RWPE2 (cell line): Measurements from ENCODE around the gene GRM5.
"Not testable (repeated sequence)": the region's sequence is repeated elsewhere in the genome, so short reads cannot be mapped to it uniquely, and the experiment has no call there.

ENCODE experiments used
- ATAC-seq: fragments of 200-7000 bp; cut with Tn5 transposase; 3 replicates; pipeline ENCODE4 v1.9.1; 2021; ENCODE audit warnings: low read depth
- DNase-seq: peaks from one replicate; pipeline ENCODE4 v3.0.0-alpha.2; 2020; ENCODE audit warnings: low spot score
- H3K27ac ChIP-seq: fragments of 450-650 bp; 2 replicates; pipeline ENCODE4 v1.5.1; 2017; ENCODE audit warnings: mild to moderate bottlenecking; ENCODE audit not compliant: poor library complexity, severe bottlenecking
- H3K27me3 ChIP-seq: fragments of 250-450 bp; sonication (Bioruptor Pico); 2 replicates; pipeline ENCODE4 v1.5.1; 2021; ENCODE audit warnings: mild to moderate bottlenecking, moderate library complexity; ENCODE audit not compliant: insufficient read depth, poor library complexity, severe bottlenecking
- H3K36me3 ChIP-seq: fragments of 250-450 bp; sonication (Bioruptor Pico); 2 replicates; pipeline ENCODE4 v1.5.1; 2020; ENCODE audit warnings: low read depth, mild to moderate bottlenecking, moderate library complexity
- H3K4me1 ChIP-seq: fragments of 250-450 bp; sonication (Bioruptor Pico); 2 replicates; pipeline ENCODE4 v1.5.1; 2021; ENCODE audit warnings: mild to moderate bottlenecking, moderate library complexity; ENCODE audit not compliant: insufficient read depth, poor library complexity, severe bottlenecking
- H3K4me3 ChIP-seq: fragments of 250-450 bp; sonication (Bioruptor Pico); 2 replicates; pipeline ENCODE4 v1.5.1; 2021; ENCODE audit warnings: mild to moderate bottlenecking, moderate library complexity; ENCODE audit not compliant: severe bottlenecking
- H3K9me3 ChIP-seq: fragments of 250-450 bp; sonication (Bioruptor Pico); 2 replicates; pipeline ENCODE4 v1.5.1; 2021; ENCODE audit warnings: mild to moderate bottlenecking, moderate library complexity; ENCODE audit not compliant: severe bottlenecking
- TF ChIP-seq, protein P1 (sequence below): fragments of 450-650 bp; IDR thresholded peaks from one replicate; pipeline ENCODE4 v1.5.1; 2017; ENCODE audit warnings: mild to moderate bottlenecking, moderate library complexity; ENCODE audit not compliant: poor library complexity, severe bottlenecking

The GRM5 gene

DNA sequence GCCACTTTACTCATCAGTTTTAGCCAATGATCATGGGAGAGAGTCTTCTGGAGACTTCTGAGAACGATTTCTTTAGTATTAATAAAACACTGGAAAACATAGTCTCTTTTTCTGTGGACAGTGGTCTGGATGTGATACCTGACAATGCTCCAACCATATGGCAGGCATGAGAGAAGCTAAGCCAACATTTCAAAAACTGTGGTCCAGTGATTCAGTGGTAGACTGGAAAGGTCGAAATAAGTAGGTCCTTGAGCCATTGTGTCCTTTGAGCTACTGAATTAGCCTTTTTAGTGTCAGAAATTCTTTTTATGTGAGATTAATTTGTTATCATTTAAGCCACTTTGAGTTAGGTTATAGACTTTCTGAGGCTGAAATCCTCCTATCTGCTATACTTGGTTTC lies 530.5 kb downstream of the GRM5 start:
- Histone ChIP-seq H3K4me3 (no peak overlapping the region), H3K27me3 (no peaks in the 10 kb centered on the region), H3K36me3 (no peaks in the 10 kb centered on the region), H3K4me1 (peaks cover 42% of the 10 kb centered on the region), H3K27ac (peak overlapping the region; percentile 97), H3K9me3 (no peaks in the 10 kb centered on the region)
- no peak for DNase-seq
- TF ChIP-seq, protein P1, sequence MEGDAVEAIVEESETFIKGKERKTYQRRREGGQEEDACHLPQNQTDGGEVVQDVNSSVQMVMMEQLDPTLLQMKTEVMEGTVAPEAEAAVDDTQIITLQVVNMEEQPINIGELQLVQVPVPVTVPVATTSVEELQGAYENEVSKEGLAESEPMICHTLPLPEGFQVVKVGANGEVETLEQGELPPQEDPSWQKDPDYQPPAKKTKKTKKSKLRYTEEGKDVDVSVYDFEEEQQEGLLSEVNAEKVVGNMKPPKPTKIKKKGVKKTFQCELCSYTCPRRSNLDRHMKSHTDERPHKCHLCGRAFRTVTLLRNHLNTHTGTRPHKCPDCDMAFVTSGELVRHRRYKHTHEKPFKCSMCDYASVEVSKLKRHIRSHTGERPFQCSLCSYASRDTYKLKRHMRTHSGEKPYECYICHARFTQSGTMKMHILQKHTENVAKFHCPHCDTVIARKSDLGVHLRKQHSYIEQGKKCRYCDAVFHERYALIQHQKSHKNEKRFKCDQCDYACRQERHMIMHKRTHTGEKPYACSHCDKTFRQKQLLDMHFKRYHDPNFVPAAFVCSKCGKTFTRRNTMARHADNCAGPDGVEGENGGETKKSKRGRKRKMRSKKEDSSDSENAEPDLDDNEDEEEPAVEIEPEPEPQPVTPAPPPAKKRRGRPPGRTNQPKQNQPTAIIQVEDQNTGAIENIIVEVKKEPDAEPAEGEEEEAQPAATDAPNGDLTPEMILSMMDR: no peak
- ATAC-seq: no peak

DNA sequence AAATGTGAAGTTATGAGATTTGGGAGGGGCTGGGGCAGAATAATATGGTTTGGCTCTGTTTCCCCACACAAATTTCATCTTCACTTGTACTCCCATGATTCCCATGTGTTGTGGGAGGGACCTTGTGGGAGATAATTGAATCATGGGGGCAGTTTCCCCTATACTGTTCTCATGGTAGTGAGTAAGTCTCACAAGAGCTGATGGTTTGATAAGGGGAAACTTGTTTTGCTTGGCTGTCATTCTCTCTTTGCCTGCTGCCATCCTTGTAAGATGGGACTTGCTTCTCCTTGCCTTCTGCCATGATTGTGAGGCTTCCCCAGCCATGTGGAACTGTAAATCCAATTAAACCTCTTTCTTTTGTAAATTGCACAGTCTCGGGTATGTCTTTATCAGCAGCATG lies 531.1 kb downstream of the GRM5 start:
- Histone ChIP-seq H3K4me1 (peaks cover 42% of the 10 kb centered on the region), H3K27ac (peak overlapping the region; percentile 97)
- H3K9me3 ChIP-seq, ATAC-seq, H3K4me3 ChIP-seq, DNase-seq, H3K27me3 ChIP-seq, H3K36me3 ChIP-seq: not testable (repeated sequence)

DNA sequence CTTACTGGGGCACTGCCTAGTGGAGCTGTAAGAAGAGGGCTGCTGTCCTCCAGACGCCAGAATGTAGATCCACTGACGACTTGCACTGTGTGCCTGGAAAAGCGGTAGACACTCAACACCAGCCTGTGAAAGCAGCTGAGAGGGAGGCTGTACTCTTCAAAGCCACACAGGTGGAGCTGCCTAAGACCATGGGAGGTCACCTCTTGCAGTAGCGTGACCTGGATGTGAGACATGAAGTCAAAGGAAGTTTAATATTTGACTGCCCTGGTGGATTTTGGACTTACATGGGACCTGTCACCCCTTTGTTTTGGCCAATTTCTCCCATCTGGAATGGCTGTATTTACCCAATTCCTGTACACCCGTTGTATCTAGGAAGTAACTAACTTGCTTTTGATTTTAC lies 531.6 kb downstream of the GRM5 start:
- H3K4me1 ChIP-seq: peaks cover 41% of the 10 kb centered on the region
- H3K36me3 ChIP-seq: no peaks in the 10 kb centered on the region
- TF ChIP-seq, protein P1: no peak
- no peak for DNase-seq
- H3K4me3 ChIP-seq: no peak overlapping the region
- peak overlapping the region; percentile 97 for H3K27ac ChIP-seq
- no peak for ATAC-seq
- H3K9me3 ChIP-seq: no peaks in the 10 kb centered on the region
- H3K27me3 ChIP-seq: no peaks in the 10 kb centered on the region

DNA sequence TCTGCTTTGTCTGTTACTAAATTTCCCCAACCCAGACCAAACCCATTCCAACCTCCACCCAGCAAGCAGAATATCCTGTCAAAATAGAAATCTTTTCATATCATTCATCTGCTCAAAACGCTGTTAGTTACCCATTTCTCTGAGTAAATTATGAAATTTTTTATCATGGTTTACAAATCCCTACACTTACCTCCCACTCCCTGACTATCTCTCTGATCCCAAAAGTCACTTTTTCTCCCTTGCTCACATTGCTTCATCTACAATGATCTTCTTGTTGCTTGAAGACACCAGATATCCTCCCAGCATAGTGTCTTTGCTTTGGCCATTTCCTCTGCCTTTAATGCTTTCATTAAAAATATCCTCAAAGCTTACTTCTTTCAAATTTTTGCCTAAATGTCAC lies 532.8 kb downstream of the GRM5 start:
- H3K27ac ChIP-seq: no peak overlapping the region
- TF ChIP-seq, protein P1: no peak
- ATAC-seq (no peak), DNase-seq (no peak)
- H3K4me3 ChIP-seq: no peak overlapping the region
- H3K27me3 ChIP-seq: no peaks in the 10 kb centered on the region
- no peaks in the 10 kb centered on the region for H3K9me3 ChIP-seq
- peaks cover 30% of the 10 kb centered on the region for H3K4me1 ChIP-seq
- no peaks in the 10 kb centered on the region for H3K36me3 ChIP-seq

DNA sequence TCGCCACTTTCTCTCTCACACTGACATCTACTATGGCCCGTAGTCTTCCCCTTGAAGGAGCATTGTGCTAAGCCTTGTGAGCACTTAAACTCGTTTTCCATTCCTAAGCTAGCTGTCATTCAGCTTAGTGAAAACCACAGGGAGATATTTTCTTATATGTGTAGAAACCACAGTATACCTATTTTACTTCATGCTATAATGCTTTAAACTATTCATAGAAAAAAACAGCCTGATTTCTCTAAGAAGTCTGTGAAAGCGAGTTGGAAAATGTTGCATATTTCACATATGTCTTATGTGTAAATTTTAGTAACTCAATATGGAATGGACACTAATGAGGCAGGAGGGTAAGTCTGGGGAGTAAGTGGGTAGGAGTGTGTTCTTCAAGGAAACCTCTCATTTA lies 534.0 kb downstream of the GRM5 start:
- Histone ChIP-seq H3K4me1 (peaks cover 18% of the 10 kb centered on the region), H3K36me3 (no peaks in the 10 kb centered on the region), H3K27ac (no peak overlapping the region), H3K9me3 (no peaks in the 10 kb centered on the region), H3K27me3 (no peaks in the 10 kb centered on the region), H3K4me3 (no peak overlapping the region)
- no peak for ATAC-seq
- no peak for DNase-seq
- TF ChIP-seq, protein P1: no peak
